Natural killer cell (primary cell): ENCODE data around the gene NTM. TPM values are rescaled to one million over a fixed set of nuclear protein-coding genes. Genes with fewer than 3 reads are reported as not detected.

Source experiments
- ATAC-seq, 3 donors: fragments of 150-1000 bp in 2 of 3; fragments of 200-7000 bp in 1 of 3; cut with Tn5 transposase; 1 replicate in 1 of 3; 2 replicates in 2 of 3; pipeline ENCODE4 v1.10.0; 2021; ENCODE audit warnings: mild to moderate bottlenecking in 2 of 3, moderate library complexity in 2 of 3
- DNase-seq, 2 donors: peaks; one replicate each; pipeline versions ENCODE4 v3.0.0 to v3.0.0-alpha.2; 2013 to 2021; ENCODE audit warnings: mixed read lengths in 1 of 2
- H3K27ac ChIP-seq: one replicate; pipeline ENCODE4 v1.5.1; 2013; ENCODE audit warnings: mild to moderate bottlenecking, low read length
- H3K27me3 ChIP-seq: one replicate; pipeline ENCODE4 v1.6.1; 2013; ENCODE audit warnings: low read length; ENCODE audit not compliant: control insufficient read depth, insufficient read depth
- H3K36me3 ChIP-seq: one replicate; pipeline ENCODE4 v1.6.1; 2013; ENCODE audit warnings: low read length; ENCODE audit not compliant: control insufficient read depth, insufficient read depth
- H3K4me1 ChIP-seq: one replicate; pipeline ENCODE4 v1.6.1; 2013; ENCODE audit warnings: low read length; ENCODE audit not compliant: control insufficient read depth, insufficient read depth
- H3K4me3 ChIP-seq: one replicate; pipeline ENCODE4 v1.5.1; 2013; ENCODE audit warnings: low read length
- H3K9me3 ChIP-seq: one replicate; pipeline ENCODE4 v1.6.1; 2013; ENCODE audit warnings: low read length; ENCODE audit not compliant: control insufficient read depth, insufficient read depth
- H3K27ac Mint-ChIP-seq, 2 donors: one replicate each; pipeline ENCODE4 v1.8.0; 2022; ENCODE audit warnings: mild to moderate bottlenecking in 2 of 2, mixed read lengths in 2 of 2, moderate library complexity in 1 of 2
- H3K27me3 Mint-ChIP-seq, 2 donors: one replicate each; pipeline ENCODE4 v1.8.0; 2022; ENCODE audit warnings: low read depth in 2 of 2, mixed read lengths in 2 of 2
- H3K36me3 Mint-ChIP-seq: one replicate; pipeline ENCODE4 v1.8.0; 2022; ENCODE audit warnings: mixed read lengths
- H3K4me1 Mint-ChIP-seq, 2 donors: one replicate each; pipeline ENCODE4 v1.8.0; 2022; ENCODE audit warnings: mixed read lengths in 2 of 2
- H3K4me3 Mint-ChIP-seq: one replicate; pipeline ENCODE4 v1.8.0; 2022; ENCODE audit warnings: mild to moderate bottlenecking, moderate library complexity, mixed read lengths
- H3K9me3 Mint-ChIP-seq, 2 donors: one replicate each; pipeline ENCODE4 v1.8.0; 2022; ENCODE audit warnings: mixed read lengths in 2 of 2
- CTCF ChIP-seq: fragments of 200-600 bp; IDR thresholded peaks from one replicate; pipeline ENCODE4 v1.8.0; 2022; ENCODE audit warnings: antibody characterized with exemption
- WGBS: methylation state at CpG from one replicate; pipeline ENCODE4 v1.1.7; 2013; ENCODE audit warnings: missing lambda C conversion rate; ENCODE audit not compliant: insufficient coverage; 5-methylcytosine and 5-hydroxymethylcytosine counted together
- intact Hi-C: fragments of 100-400 bp; cut with micrococcal nuclease; formaldehyde crosslinking; loops from one replicate; pipeline ENCODE4 v1.14.2; 2022
- total RNA-seq, 4 donors: library from RNA; stranded (reverse); fragments of 120-200 nt in 1 of 4; gene quantifications; one replicate each; pipeline versions ENCODE4 v1.2.3 to v1.2.4, GENCODE V29; 2013 to 2022

Gene NTM
- total RNA-seq, 3 donors from 2014 or later (not counting 1 experiment from before 2014, with no cell fraction given) = not detected

DNA sequence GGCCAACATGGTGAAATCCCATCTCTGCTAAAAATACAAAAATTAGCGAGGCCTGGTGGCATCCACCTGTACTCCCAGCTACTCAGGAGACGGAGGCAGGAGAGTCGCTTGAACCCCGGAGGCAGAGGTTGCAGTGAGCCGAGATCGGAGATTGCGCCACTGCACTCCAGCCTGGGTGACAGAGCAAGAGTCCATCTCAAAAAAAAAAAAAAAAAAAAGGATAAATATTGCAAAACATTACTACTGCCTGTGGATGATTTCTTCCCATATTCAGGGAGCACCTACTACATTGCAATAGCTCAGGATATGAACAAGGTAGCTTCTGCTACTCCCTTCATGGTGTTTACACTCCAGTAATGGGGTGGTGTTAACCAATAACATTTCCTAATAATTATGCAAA lies 980.6 kb downstream of the NTM start:
- Mint-ChIP-seq H3K4me1 (no peaks in the 10 kb centered on the region), H3K27me3 (no peaks in the 10 kb centered on the region), H3K4me3 (no peak overlapping the region), H3K27ac (no peak overlapping the region), H3K36me3 (no peaks in the 10 kb centered on the region), H3K9me3 (peaks cover 0 to 3% of the 10 kb centered on the region in 2 donors)
- intact Hi-C loops = no loop called here
- Histone ChIP-seq H3K27ac (no peak overlapping the region), H3K4me1 (no peaks in the 10 kb centered on the region), H3K4me3 (no peak overlapping the region), H3K36me3 (no peaks in the 10 kb centered on the region), H3K9me3 (no peaks in the 10 kb centered on the region), H3K27me3 (no peaks in the 10 kb centered on the region)
- 91% methylated on average over 7 of the region's 7 CpGs for WGBS
- no peak for ATAC-seq
- DNase-seq = no peak
- TF ChIP-seq CTCF = no peak

- Histone ChIP-seq H3K27me3 (no peaks in the 10 kb centered on the region), H3K27ac (no peak overlapping the region), H3K4me3 (no peak overlapping the region), H3K36me3 (no peaks in the 10 kb centered on the region), H3K4me1 (no peaks in the 10 kb centered on the region), H3K9me3 (no peaks in the 10 kb centered on the region)
- no peaks in the 10 kb centered on the region for H3K27me3 Mint-ChIP-seq
- no peak for DNase-seq
- no peak for TF ChIP-seq CTCF
- peaks cover 0 to 3% of the 10 kb centered on the region in 2 donors for H3K9me3 Mint-ChIP-seq
- WGBS = 94% methylated on average over 8 of the region's 8 CpGs
- no peaks in the 10 kb centered on the region for H3K4me1 Mint-ChIP-seq
- intact Hi-C loops = no loop called here
- H3K36me3 Mint-ChIP-seq = no peaks in the 10 kb centered on the region
- H3K27ac Mint-ChIP-seq = no peak overlapping the region
- no peak for ATAC-seq
- H3K4me3 Mint-ChIP-seq = no peak overlapping the region
These were observed 982.1 kb downstream of the NTM start for GRCh38 chr11:132352497-132352896.

DNA sequence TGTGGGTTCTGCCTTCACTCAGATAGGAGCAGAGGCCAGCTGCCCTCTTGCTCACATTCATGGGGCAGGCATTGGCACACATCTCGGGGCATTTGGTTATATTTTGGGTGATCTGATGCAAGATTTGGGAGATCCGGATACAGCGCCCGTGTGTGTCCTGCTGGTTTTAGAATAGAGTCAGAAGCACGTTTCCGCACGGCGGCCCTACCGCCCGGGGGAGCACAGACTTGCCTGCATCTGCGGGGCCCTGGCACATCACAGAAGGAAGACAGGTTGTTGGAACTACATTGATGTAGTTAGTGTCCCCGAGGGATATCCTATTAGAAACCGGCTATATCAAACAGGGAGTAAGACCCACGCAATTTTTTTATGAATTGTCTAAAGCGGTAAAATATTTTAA lies 982.8 kb downstream of the NTM start:
- Histone ChIP-seq H3K4me1 (no peaks in the 10 kb centered on the region), H3K36me3 (no peaks in the 10 kb centered on the region), H3K4me3 (no peak overlapping the region), H3K27me3 (no peaks in the 10 kb centered on the region), H3K9me3 (no peaks in the 10 kb centered on the region), H3K27ac (no peak overlapping the region)
- H3K4me3 Mint-ChIP-seq = no peak overlapping the region
- no peaks in the 10 kb centered on the region for H3K36me3 Mint-ChIP-seq
- no peaks in the 10 kb centered on the region for H3K4me1 Mint-ChIP-seq
- DNase-seq (no peak), ATAC-seq (no peak)
- H3K27me3 Mint-ChIP-seq = no peaks in the 10 kb centered on the region
- H3K9me3 Mint-ChIP-seq = peaks cover 0 to 3% of the 10 kb centered on the region in 2 donors
- TF ChIP-seq CTCF = no peak
- intact Hi-C loops = no loop called here
- H3K27ac Mint-ChIP-seq = no peak overlapping the region
- WGBS = 94% methylated on average over 14 of the region's 15 CpGs

- intact Hi-C loops = no loop called here
- no peaks in the 10 kb centered on the region for H3K4me1 Mint-ChIP-seq
- ATAC-seq (no peak), DNase-seq (peak in 1 of 2 donors; percentile 13)
- 74% methylated on average over 13 of the region's 13 CpGs for WGBS
- no peaks in the 10 kb centered on the region for H3K27me3 Mint-ChIP-seq
- H3K4me1 ChIP-seq = no peaks in the 10 kb centered on the region
- no peak overlapping the region for H3K27ac ChIP-seq
- no peaks in the 10 kb centered on the region for H3K36me3 ChIP-seq
- no peak for TF ChIP-seq CTCF
- no peak overlapping the region for H3K27ac Mint-ChIP-seq
- H3K9me3 Mint-ChIP-seq = peaks cover 6 to 13% of the 10 kb centered on the region in 2 donors
- H3K36me3 Mint-ChIP-seq = no peaks in the 10 kb centered on the region
- H3K4me3 ChIP-seq = no peak overlapping the region
- H3K4me3 Mint-ChIP-seq = no peak overlapping the region
- H3K9me3 ChIP-seq = no peaks in the 10 kb centered on the region
- H3K27me3 ChIP-seq = no peaks in the 10 kb centered on the region
These were observed 987.6 kb downstream of the NTM start for GRCh38 chr11:132357811-132358572.
